DOHH2 (cell line): ENCODE measurements around the gene DLGAP1.

Experiments used
- H3F3A ChIP-seq: fragments of 200-600 bp; sonication (generic), shearing (Covaris generic); 2 replicates; pipeline ENCODE4 v1.6.0; 2016; ENCODE audit warnings: antibody characterized with exemption, mild to moderate bottlenecking; ENCODE audit not compliant: control insufficient read depth, insufficient read depth
- H3K27ac ChIP-seq: fragments of 200-600 bp; sonication (generic); 2 replicates; pipeline ENCODE4 v1.5.1; 2014; ENCODE audit warnings: low read depth, mild to moderate bottlenecking, low read length, moderate library complexity
- H3K27me3 ChIP-seq: fragments of 200-600 bp; sonication (generic); 2 replicates; pipeline ENCODE4 v1.6.1; 2014; ENCODE audit warnings: mild to moderate bottlenecking, low read length, mixed read lengths; ENCODE audit not compliant: control insufficient read depth
- H3K36me3 ChIP-seq: fragments of 200-600 bp; sonication (generic); 2 replicates; pipeline ENCODE4 v1.6.1; 2014; ENCODE audit warnings: mild to moderate bottlenecking, low read length, moderate library complexity, mixed read lengths; ENCODE audit not compliant: control insufficient read depth
- H3K4me1 ChIP-seq: fragments of 200-600 bp; sonication (generic); 2 replicates; pipeline ENCODE4 v1.6.1; 2014; ENCODE audit warnings: mild to moderate bottlenecking, low read length, mixed read lengths; ENCODE audit not compliant: control insufficient read depth
- H3K4me2 ChIP-seq: fragments of 200-600 bp; sonication (generic); 2 replicates; pipeline ENCODE4 v1.6.0; 2014; ENCODE audit warnings: mild to moderate bottlenecking, low read length, moderate library complexity
- H3K4me3 ChIP-seq: fragments of 200-600 bp; sonication (generic); 2 replicates; pipeline ENCODE4 v1.5.1; 2014; ENCODE audit warnings: mild to moderate bottlenecking, low read length, mixed read lengths
- H3K79me2 ChIP-seq: fragments of 200-600 bp; sonication (generic); 2 replicates; pipeline ENCODE4 v1.6.1; 2014; ENCODE audit warnings: mild to moderate bottlenecking, low read length, mixed read lengths; ENCODE audit not compliant: control insufficient read depth
- H3K9me2 ChIP-seq: fragments of 200-600 bp; sonication (generic); replicated peaks from 2 replicates; pipeline ENCODE4 v1.6.1; 2014; ENCODE audit warnings: mild to moderate bottlenecking, low read length, mixed read lengths; ENCODE audit not compliant: control insufficient read depth
- H3K9me3 ChIP-seq: fragments of 200-600 bp; sonication (generic); 2 replicates; pipeline ENCODE4 v1.6.1; 2014; ENCODE audit warnings: antibody characterized with exemption, low read length, mixed read lengths; ENCODE audit not compliant: control insufficient read depth, insufficient read depth
- H4K20me1 ChIP-seq: fragments of 200-600 bp; sonication (generic); 2 replicates; pipeline ENCODE4 v1.6.0; 2014; ENCODE audit warnings: low read depth, mild to moderate bottlenecking, antibody characterized with exemption, low read length, moderate library complexity; ENCODE audit not compliant: control insufficient read depth, insufficient read depth
- EZH2phosphoT487 ChIP-seq: fragments of 200-600 bp; sonication (generic); IDR thresholded peaks from 2 replicates; pipeline ENCODE4 v1.6.1; 2017; ENCODE audit warnings: borderline replicate concordance, mild to moderate bottlenecking, antibody characterized with exemption, low read length, moderate library complexity, mixed read lengths
- TF ChIP-seq, protein P1 (sequence below): fragments of 200-600 bp; sonication (generic); IDR thresholded peaks from one replicate; pipeline ENCODE4 v1.5.1; 2014; ENCODE audit warnings: antibody characterized with exemption, mild to moderate bottlenecking, low read depth, low read length; ENCODE audit not compliant: poor library complexity, severe bottlenecking

DLGAP1 gene

DNA sequence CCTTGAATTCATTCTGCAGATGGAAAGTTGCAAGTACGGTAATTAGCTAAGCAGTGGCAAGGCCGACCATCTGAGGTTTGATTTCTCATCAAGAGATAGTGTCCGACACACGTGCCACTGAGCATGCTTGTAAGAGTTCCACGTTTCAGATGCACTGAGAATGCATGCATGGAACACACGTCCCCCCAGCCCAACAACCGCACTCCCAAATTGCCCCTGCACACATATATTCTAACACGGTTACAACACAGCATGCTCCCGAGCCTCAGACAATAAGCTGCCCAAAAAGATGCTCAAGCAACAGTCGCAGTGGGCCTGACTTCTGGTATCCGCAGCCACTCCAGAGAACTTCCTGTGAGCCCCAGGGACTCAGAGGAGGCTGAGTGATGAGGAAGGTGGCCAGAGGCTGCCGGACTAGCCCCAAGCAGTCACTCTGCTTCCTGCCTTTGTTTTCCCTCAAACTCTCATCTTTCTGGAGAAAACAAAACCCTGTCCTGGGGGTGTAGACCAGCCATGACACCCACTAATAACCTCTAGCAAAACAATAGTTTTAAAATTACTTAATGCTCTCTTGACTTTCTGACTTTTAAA, 801.2 kb downstream of the DLGAP1 start:
- no peaks in the 10 kb centered on the region for H3K36me3 ChIP-seq
- no peaks in the 10 kb centered on the region for H3F3A ChIP-seq
- H3K4me2 ChIP-seq = no peak overlapping the region
- peaks cover 11% of the 10 kb centered on the region for H3K4me1 ChIP-seq
- TF ChIP-seq, protein P1, sequence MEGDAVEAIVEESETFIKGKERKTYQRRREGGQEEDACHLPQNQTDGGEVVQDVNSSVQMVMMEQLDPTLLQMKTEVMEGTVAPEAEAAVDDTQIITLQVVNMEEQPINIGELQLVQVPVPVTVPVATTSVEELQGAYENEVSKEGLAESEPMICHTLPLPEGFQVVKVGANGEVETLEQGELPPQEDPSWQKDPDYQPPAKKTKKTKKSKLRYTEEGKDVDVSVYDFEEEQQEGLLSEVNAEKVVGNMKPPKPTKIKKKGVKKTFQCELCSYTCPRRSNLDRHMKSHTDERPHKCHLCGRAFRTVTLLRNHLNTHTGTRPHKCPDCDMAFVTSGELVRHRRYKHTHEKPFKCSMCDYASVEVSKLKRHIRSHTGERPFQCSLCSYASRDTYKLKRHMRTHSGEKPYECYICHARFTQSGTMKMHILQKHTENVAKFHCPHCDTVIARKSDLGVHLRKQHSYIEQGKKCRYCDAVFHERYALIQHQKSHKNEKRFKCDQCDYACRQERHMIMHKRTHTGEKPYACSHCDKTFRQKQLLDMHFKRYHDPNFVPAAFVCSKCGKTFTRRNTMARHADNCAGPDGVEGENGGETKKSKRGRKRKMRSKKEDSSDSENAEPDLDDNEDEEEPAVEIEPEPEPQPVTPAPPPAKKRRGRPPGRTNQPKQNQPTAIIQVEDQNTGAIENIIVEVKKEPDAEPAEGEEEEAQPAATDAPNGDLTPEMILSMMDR = no peak
- no peak for TF ChIP-seq EZH2phosphoT487
- no peaks in the 10 kb centered on the region for H3K9me2 ChIP-seq
- no peaks in the 10 kb centered on the region for H3K9me3 ChIP-seq
- no peaks in the 10 kb centered on the region for H3K27me3 ChIP-seq
- no peak overlapping the region for H3K27ac ChIP-seq
- no peaks in the 10 kb centered on the region for H3K79me2 ChIP-seq
- no peak overlapping the region for H3K4me3 ChIP-seq
- H4K20me1 ChIP-seq = no peaks in the 10 kb centered on the region

DNA sequence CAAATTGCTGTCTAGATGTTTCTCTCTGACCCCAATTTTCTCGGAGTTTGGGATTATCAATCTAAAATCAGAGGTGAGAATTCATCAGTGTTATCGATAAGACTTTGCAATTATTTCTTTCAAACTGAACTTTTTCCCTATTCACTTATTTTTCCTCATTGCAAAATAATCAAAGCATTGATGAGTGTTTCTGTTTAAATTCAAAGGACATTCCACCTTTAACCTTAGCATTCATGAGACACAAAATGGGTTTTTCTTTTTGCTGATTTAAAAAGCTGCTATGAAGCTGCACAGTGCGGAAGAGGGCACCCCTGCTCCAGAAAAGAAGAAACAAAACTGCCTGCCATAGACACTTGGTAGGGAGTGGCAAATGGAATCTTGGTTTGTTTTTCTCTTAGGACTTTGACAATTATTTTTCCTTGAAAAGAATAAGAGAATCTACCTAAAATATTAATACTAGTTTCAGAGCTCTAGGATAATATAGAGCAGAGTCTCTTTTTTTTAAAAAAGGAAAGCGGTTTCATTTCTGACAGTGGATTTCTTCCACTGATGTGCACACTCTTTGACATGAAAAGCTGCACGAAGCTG, 801.8 kb downstream of the DLGAP1 start:
- H3K4me3 ChIP-seq = no peak overlapping the region
- no peak overlapping the region for H3K4me2 ChIP-seq
- H3K9me3 ChIP-seq = no peaks in the 10 kb centered on the region
- no peaks in the 10 kb centered on the region for H3K9me2 ChIP-seq
- TF ChIP-seq, protein P1 = no peak
- TF ChIP-seq EZH2phosphoT487 = no peak
- no peaks in the 10 kb centered on the region for H3F3A ChIP-seq
- H3K27ac ChIP-seq = no peak overlapping the region
- no peaks in the 10 kb centered on the region for H3K27me3 ChIP-seq
- no peaks in the 10 kb centered on the region for H3K79me2 ChIP-seq
- no peaks in the 10 kb centered on the region for H3K36me3 ChIP-seq
- H3K4me1 ChIP-seq = peaks cover 7% of the 10 kb centered on the region
- H4K20me1 ChIP-seq = no peaks in the 10 kb centered on the region

DNA sequence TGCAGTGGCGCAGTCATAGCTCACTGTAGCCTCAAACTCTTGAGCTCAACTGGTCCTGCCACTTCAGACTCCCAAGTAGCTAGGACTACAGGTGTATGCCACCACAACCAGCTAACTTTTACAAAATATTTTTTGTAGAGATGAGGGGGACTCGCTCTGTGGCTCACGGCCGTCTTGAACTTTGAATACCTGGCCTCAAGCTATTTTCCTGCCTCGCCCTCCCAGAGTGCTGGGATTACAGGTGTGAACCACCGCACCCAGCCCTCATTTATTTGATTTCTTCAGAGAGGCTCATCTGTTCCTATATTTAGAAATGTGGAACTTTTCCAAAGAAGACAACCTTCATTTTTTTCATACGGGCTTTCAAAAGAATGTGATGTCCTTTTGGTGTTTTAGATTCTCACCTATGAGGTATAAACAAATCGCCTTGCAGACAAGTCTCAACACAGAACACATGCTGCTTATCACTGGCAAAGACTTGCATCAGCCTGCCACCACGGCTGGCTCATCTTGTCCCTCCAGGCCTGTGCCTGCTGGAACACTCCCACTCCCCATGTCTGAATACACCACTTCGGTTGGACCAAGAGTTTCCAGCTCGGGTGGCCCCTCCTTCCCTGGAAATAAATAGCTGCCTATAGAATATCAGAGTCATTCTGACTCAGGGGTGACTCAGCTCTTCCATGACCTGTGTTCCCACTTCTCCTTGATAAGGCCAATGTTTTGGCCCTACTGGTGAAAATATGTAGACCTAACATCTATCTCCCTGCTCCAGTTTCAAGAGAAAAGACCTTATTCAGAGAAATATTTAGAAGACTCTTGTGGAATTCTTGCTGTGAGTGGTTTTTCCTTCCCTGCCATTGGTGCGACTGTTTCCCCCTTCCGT, 802.5 kb downstream of the DLGAP1 start:
- Histone ChIP-seq H3K27me3 (no peaks in the 10 kb centered on the region), H3K9me3 (no peaks in the 10 kb centered on the region), H3K79me2 (no peaks in the 10 kb centered on the region), H3K4me1 (peaks cover 7% of the 10 kb centered on the region), H3F3A (no peaks in the 10 kb centered on the region), H3K27ac (no peak overlapping the region), H3K4me2 (no peak overlapping the region), H3K4me3 (no peak overlapping the region), H3K36me3 (no peaks in the 10 kb centered on the region), H3K9me2 (no peaks in the 10 kb centered on the region), H4K20me1 (no peaks in the 10 kb centered on the region)
- TF ChIP-seq, protein P1 = no peak
- TF ChIP-seq EZH2phosphoT487 = no peak
